Thyroid gland (tissue), 4 donors: ENCODE data around the gene TST.

ENCODE experiments used
- CTCF ChIP-seq, 6 experiments: fragments of 200-600 bp in 3 of 6; fragments of 450-650 bp in 3 of 6; sonication (generic) in 3 of 6; IDR thresholded peaks; one replicate each; pipeline ENCODE4 v1.5.1; 2016 to 2019; ENCODE audit warnings: antibody characterized with exemption in 6 of 6, mild to moderate bottlenecking in 2 of 6, inconsistent platforms in 1 of 6, moderate library complexity in 1 of 6
- POLR2A ChIP-seq, 2 donors: fragments of 450-650 bp; IDR thresholded peaks; one replicate each; pipeline ENCODE4 v1.6.1; 2017; ENCODE audit warnings: antibody characterized with exemption in 2 of 2, mild to moderate bottlenecking in 2 of 2, moderate library complexity in 1 of 2

- TF ChIP-seq CTCF (IDR thresholded peaks at IDR 0.05) (no peak), POLR2A (IDR thresholded peaks at IDR 0.05) (no peak)
Observed at GRCh38 chr22:37023743-37024338, 4.6 kb upstream of the TST start.
